HG03432 (cell line): ENCODE measurements around the gene SLF2.
A peak's percentile ranks its signal among the peaks of the same experiment; 100 is the strongest.

Source experiments
- ATAC-seq: cut with Tn5 transposase; IDR thresholded peaks from one replicate; pipeline ENCODE4 v1.9.1; 2021; ENCODE audit warnings: mild to moderate bottlenecking, moderate library complexity; ENCODE audit not compliant: unreplicated experiment

The SLF2 gene

GRCh38 chr10:100912605-100913469, at the start of gene SLF2:
Gene SLF2, plus strand, starts transcription at chr10:100912963. Its CDS starts 148 bp downstream, at chr10:100913111.
- ATAC-seq = peak; percentile 92

GRCh38 chr10:100863433-100863832, 49.3 kb upstream of the SLF2 start:
- ATAC-seq = no peak

- no peak for ATAC-seq
Observed at GRCh38 chr10:100864036-100864885, 48.5 kb upstream of the SLF2 start.

DNA sequence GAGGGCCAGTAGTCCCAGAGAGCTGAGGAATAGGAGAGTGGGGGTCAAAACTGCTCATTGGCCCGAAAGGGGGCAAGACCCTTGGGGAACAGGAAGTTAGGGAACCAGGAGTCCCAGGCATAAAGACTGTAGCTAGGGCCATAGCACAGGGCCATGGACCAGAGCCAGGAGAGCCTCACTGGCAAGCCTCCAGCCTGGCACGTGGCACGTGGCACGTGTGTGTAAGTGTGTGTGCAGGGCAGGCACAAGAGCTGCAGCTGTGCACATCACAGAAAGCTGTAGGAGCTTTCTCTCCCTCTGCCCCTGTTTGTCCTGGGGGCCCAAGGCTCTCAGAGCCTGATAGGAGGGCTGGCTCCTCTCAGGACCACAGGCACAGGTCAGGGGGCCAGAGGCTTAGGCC, 47.8 kb upstream of the SLF2 start:
- no peak for ATAC-seq

DNA sequence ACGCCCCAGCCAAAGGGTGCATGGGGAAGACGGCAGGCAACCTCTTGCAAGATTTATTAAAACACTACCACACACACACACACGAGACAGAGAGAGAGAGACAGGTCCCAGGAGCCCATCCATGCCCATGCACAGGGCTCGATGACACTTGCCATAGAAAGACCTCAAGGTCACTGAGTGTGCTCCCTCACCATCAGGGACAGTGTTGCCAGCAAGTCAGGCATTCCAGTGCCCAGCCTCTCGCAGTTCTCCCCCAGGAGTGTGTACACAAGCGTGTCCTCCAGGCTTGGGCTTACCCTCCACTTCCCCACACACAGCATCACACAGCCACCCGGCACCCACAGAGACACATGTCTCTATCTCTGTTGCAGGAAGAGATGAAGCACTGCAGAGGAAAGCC, 46.8 kb upstream of the SLF2 start:
- no peak for ATAC-seq

GRCh38 chr10:100866575-100867098, 46.1 kb upstream of the SLF2 start:
- no peak for ATAC-seq

DNA sequence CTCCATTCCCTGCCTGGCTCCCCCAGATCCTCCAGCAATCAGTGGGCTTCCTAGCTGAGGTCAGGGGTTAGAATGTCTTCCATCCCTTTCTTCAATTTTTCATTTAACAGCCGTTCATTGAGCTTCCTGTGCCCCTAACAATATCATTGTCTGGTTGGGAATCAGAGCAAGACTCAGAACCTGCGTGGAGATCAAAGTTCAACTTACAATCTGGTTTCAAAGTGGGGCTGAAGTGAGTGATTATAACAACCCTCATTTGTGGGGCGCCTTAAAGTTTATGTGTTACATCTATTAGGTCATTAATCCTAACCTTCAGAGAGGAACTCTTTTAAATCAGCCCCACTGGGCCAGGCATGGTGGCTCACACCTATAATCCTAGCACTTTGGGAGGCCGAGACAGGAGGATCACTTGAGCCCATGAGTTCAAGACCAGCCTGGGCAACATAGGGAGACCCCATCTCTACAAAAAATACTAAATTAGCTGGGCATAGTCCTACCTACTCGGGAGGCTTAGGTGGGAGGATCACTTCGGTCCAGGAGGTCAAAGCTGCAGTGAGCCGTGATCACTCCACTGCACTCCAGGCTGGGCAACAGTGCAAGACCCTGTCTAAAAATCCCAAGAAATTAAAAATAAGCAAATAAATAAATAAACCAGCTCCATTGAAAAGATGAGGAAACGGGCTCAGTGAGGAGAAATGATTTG, 45.4 kb upstream of the SLF2 start:
- no peak for ATAC-seq

- ATAC-seq = no peak
Observed at GRCh38 chr10:100868382-100868781, 44.4 kb upstream of the SLF2 start.

- ATAC-seq = no peak
Observed at GRCh38 chr10:100869399-100869798, 43.4 kb upstream of the SLF2 start.

DNA sequence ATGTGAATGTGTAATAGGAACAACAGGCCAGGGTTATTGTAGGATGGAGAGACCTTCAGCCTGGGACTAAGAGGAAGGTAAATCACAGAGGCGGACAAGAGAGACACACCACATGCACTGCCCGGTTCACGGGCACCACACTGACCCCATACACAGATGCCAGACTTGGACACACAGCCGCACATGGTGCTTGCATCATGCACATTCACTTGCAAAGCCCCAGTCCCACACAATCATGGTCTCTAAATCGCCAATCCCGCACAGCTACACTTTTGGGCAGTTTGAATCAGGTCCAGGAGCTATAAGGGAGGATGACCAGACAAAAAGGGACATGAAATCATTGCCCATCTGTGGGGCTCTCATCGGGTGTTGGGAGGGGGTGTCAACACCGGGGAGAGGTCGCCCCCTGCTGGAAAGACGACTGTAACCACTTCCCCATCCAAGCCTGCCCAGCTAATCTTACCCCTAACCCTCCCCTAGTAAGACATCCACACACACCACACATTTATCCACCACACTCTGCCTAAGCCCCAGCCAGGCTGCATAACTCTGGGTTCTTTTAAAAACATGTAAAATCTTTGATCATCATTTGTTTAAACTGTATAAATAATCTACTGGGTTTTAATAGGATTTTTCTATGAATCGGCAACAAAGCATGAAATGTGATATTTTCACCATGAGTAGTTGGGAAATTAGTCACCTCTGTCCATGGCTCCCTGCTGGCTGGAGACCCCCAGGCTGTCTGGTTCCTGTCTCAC, 40.5 kb upstream of the SLF2 start:
- no peak for ATAC-seq

DNA sequence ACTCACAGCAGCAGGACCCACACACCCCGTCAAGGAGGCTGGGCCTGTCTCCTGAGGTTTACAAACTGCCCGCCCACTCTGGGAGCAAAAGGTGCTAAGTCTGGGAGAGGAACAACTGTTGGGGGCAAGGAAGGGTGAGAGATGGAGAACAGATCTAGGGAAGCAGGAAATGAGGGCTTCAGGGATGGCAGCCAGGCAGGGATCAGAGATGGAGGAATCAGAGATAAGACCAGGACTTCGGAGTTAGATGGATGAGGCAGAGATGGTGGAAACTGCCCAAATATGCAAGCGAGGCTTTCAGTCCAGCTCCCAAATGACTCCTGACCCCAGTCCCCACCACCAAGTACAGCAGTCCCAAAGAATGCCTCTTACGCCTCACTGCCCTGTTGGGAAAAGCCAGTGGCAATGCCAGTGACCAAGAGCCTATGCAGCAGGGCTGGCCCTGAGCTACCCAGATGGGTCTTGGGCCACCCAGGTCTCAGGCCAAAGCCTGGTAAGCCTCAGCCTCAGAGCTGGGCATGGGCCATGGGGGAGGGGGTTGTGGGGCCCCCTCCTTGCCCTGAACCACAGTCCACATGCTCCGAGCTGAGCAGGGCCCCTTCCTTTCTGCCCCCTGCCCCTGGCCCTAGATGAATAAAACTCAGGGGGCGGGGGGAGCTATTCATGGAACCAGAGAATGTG, 39.5 kb upstream of the SLF2 start:
- ATAC-seq = no peak

- no peak for ATAC-seq
Observed at GRCh38 chr10:100873827-100874326, 38.9 kb upstream of the SLF2 start.

- no peak for ATAC-seq
Observed at GRCh38 chr10:100874702-100875483, 37.9 kb upstream of the SLF2 start.

GRCh38 chr10:100875484-100876166, 37.1 kb upstream of the SLF2 start:
- no peak for ATAC-seq

DNA sequence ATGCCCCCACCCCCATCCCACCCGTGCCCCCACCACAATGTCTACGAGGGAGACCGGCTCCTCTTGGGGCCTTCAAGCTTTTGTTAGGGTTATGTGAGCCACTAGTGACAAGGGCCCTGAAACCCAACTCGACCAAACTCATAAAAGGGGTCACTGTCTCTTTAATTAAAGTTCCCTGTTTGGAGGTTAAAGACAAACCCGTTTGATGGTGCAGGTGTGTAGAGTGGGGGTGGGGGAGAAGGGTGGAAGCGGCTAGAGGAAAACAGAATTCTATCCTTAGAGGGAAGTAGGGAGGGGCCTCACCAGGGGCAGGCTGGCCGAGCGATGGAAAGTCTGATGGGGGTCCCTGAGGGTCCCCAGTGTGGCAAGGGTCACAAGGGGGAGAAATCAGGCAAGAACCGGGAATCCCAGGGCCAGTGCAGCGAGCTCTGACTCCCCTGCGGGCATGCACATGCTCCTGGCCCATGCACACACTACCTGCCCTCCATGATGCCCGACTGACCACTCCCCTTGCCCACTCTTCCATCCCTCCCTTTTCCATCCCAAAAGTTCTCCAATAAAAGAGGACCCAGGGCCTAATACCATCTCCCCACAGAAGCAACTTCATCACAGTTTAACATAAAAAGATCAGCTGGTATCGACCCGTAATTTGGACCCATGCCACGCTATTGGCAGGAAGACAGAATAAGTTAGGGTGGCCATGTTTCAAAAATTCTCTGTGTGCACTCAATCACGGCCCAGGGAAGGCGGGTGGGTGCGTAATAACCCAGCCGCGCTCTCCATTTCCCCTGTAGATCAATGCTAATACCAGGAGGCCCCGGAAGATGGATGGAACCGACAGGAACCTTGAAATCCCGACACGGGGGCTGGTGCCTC, 35.9 kb upstream of the SLF2 start:
- ATAC-seq = no peak

DNA sequence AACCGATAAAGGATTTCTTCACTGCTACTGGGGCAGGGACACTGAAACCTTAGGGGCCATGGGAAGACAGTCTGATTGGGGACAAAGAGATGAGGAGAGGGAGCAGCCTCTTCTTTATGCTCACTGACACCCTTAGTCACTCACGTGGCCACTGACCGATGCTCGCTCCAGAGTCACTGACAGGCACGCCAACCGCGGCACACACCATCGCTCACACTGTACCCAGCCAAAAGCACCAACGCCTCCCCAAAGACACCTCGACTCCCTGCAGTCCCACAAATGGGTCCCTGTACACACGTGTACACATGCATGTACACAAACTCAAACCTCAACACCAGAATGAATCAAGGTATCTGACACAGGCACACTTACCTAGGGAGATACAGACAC, 35.3 kb upstream of the SLF2 start:
- no peak for ATAC-seq

- peak; percentile 48 for ATAC-seq
Observed at GRCh38 chr10:100878291-100878910, 34.4 kb upstream of the SLF2 start.
